ENCODE results near the gene TANC2. TPM values are rescaled to one million over a fixed set of nuclear protein-coding genes. Genes with fewer than 3 reads are reported as not detected.

The TANC2 gene
- total and polyA plus RNA-seq, 2 of the 8 experiments (the other 6 are each of a cell fraction or from before 2014, with no cell fraction given): 5.7 to 21.9 TPM

- Histone ChIP-seq H4K8ac (ENCODE audit: extremely low read depth, insufficient read depth, low read length) (no peak overlapping the region), H4K20me1 (replicated peaks in 1 of 2; ENCODE audit: control insufficient read depth in 1 of 2, insufficient read depth in 2 of 2, low read length in 2 of 2) (no peaks in the 10 kb centered on the region), H3K4me1 (replicated peaks in 1 of 4; ENCODE audit: control insufficient read depth in 3 of 4, insufficient read depth in 4 of 4, low read length in 3 of 4) (no peaks in the 10 kb centered on the region), H3K18ac (ENCODE audit: extremely low read depth, low read length) (no peak overlapping the region), H3K27me3 (replicated peaks in 1 of 4; ENCODE audit: control insufficient read depth in 3 of 4, extremely low read depth in 1 of 4, insufficient read depth in 3 of 4, low read length in 3 of 4) (no peaks in the 10 kb centered on the region), H2BK12ac (ENCODE audit: low read depth, low read length) (no peak overlapping the region), H3K23me2 (ENCODE audit: low read depth, low read length) (no peaks in the 10 kb centered on the region; the same call in 1 of the 2 replicates), H3K79me2 (ENCODE audit: control insufficient read depth in 1 of 2, insufficient read depth in 2 of 2, low read length in 2 of 2) (peaks cover 0 to 15% of the 10 kb centered on the region in 2 experiments; a peak in 1 of 4 replicates), H3K23ac (ENCODE audit: insufficient read length) (no peak overlapping the region), H2BK15ac (ENCODE audit: low read length) (no peak overlapping the region), H3K27ac (ENCODE audit: low read depth, low read length) (no peak overlapping the region), H3K14ac (ENCODE audit: insufficient read length) (no peak overlapping the region), H3K4me3 (ENCODE audit: extremely low read depth in 1 of 4, insufficient read depth in 2 of 4, low read depth in 3 of 4, low read length in 4 of 4) (no peak overlapping the region), H2AK5ac (ENCODE audit: low read depth, low read length) (no peak overlapping the region), H3K79me1 (ENCODE audit: low read depth, low read length) (no peaks in the 10 kb centered on the region; the same call in 1 of the 2 replicates), H3K9ac (replicated peaks in 1 of 4; ENCODE audit: extremely low read depth in 1 of 4, low read depth in 3 of 4, low read length in 3 of 4) (no peak overlapping the region), H3K9me3 (ENCODE audit: insufficient read depth in 2 of 2, low read depth in 1 of 2, low read length in 1 of 2) (no peaks in the 10 kb centered on the region), H3K4me2 (ENCODE audit: insufficient read depth in 1 of 2, low read depth in 2 of 2, low read length in 2 of 2) (no peak overlapping the region), H4K91ac (replicated peaks; ENCODE audit: insufficient read length, low read length) (no peak overlapping the region), H3K56ac (replicated peaks; ENCODE audit: insufficient read length, low read depth, low read length) (no peak overlapping the region), H2BK20ac (ENCODE audit: low read length) (no peak overlapping the region), H2AFZ (ENCODE audit: low read length) (no peak overlapping the region), H2BK5ac (ENCODE audit: low read depth, low read length) (no peak overlapping the region), H4K5ac (ENCODE audit: insufficient read length, low read depth, low read length) (no peak overlapping the region), H3K4ac (replicated peaks; ENCODE audit: insufficient read length, low read depth, low read length) (no peak overlapping the region), H2BK120ac (replicated peaks; ENCODE audit: low read depth, low read length) (no peak overlapping the region), H3K36me3 (ENCODE audit: control insufficient read depth in 2 of 4, insufficient read depth in 4 of 4, low read length in 3 of 4) (no peaks in the 10 kb centered on the region)
- CTCF ChIA-PET (ENCODE audit: partially characterized antibody): interaction anchor here (0.6 to 7.6 kb wide), 27 partner anchors 8 to 607 kb away, joined by 3 to 59 read pairs (median 4); no protein-coding TSS in a partner anchor
- 84% methylated on average over 3 of the region's 3 CpGs; no CpG with 5 or more reads in 1 of the 2 experiments for WGBS, 2 experiments (ENCODE audit: extremely low coverage in 1 of 2, insufficient coverage in 1 of 2, insufficient read length in 1 of 2, insufficient replicate concordance in 2 of 2, low coverage in 1 of 2, low lambda C conversion rate in 2 of 2, missing lambda C conversion rate in 1 of 2)
- peak; percentile 58 for FAIRE-seq
- POLR2A ChIA-PET (ENCODE audit: partially characterized antibody): interaction anchor here (0.5 to 1.0 kb wide), 2 partner anchors 12 to 29 kb away, joined by 3 read pairs; partner anchors contain the start of gene TANC2
- DNase-seq (ENCODE audit: low read depth in 1 of 2, low spot score in 2 of 2): no peak
- TF ChIP-seq KDM1A (IDR thresholded peaks at IDR 0.05; ENCODE audit: borderline replicate concordance, low read length): no peak
- peak; percentile 56 to 81 (median 70) for TF ChIP-seq CTCF (IDR thresholded peaks at IDR 0.05; ENCODE audit: control extremely low read depth in 1 of 3, insufficient read depth in 1 of 3, low read depth in 1 of 3, low read length in 3 of 3)
- no peak for TF ChIP-seq SP4 (IDR thresholded peaks at IDR 0.05; ENCODE audit: low read length)
- no peak for TF ChIP-seq KDM5A (IDR thresholded peaks at IDR 0.05; ENCODE audit: low read length)
- TF ChIP-seq ASH2L (IDR thresholded peaks at IDR 0.05; ENCODE audit: low read length): no peak
- TF ChIP-seq RXRA (IDR thresholded peaks at IDR 0.05; ENCODE audit: insufficient read depth, low read depth, low read length): no peak
- peak; percentile 71 to 75 for TF ChIP-seq RAD21 (IDR thresholded peaks at IDR 0.05 in 1 of 2, conservative IDR thresholded peaks at IDR 0.05 in 1 of 2; ENCODE audit: low read depth in 2 of 2, low read length in 2 of 2)
- no peak for TF ChIP-seq FOSL1 (IDR thresholded peaks at IDR 0.05; ENCODE audit: insufficient read depth, low read depth, low read length)
- no peak for TF ChIP-seq GTF2F1 (IDR thresholded peaks at IDR 0.05; ENCODE audit: borderline replicate concordance, low read depth, low read length)
- no peak for TF ChIP-seq TEAD4 (IDR thresholded peaks at IDR 0.05; ENCODE audit: low read depth, low read length)
Observed at GRCh38 chr17:62995377-62995885, 29.4 kb downstream of the TANC2 start.

Measured in H1 (cell line).